Measurements from ENCODE around the gene ETFDH.

The ETFDH gene

DNA sequence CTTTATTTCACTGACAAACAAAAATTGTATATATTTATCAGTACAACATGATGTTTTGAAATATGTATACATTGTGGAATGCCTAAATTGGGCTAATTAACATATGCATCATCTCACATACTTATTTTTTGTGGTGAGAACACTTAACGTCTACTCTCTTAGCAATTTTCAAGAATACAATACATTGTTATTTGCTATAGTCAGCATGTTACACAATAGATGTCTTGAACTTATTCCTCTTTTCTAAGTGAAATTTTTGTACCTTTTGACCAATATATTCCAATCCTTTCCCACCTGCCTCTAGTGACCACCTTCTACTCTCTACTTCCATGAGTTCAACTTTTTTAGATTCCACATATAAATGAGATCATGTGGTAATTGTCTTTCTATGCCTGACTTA lies 35.5 kb upstream of the ETFDH start:
- Histone ChIP-seq H3K23ac (ENCODE audit: low read length) (no peak overlapping the region), H3K4ac (ENCODE audit: low read depth, low read length) (no peak overlapping the region), H2BK120ac (ENCODE audit: insufficient read depth, low read length, poor library complexity) (no peak overlapping the region), H3K14ac (ENCODE audit: low read length) (no peak overlapping the region), H4K8ac (ENCODE audit: low read depth, low read length) (no peak overlapping the region), H3K18ac (ENCODE audit: low read length) (no peak overlapping the region), H3K79me2 (ENCODE audit: control insufficient read depth, insufficient read depth, low read length, poor library complexity) (no peaks in the 10 kb centered on the region), H3K36me3 (ENCODE audit: control insufficient read depth in 1 of 2, insufficient read depth in 2 of 2, low read length in 2 of 2) (no peaks in the 10 kb centered on the region), H3K9ac (ENCODE audit: low read length) (no peak overlapping the region), H4K12ac (ENCODE audit: low read depth, low read length) (no peak overlapping the region), H3K27me3 (ENCODE audit: insufficient read depth, low read length) (no peaks in the 10 kb centered on the region), H3K4me2 (ENCODE audit: low read length) (no peak overlapping the region), H3K27ac (ENCODE audit: low read depth, low read length) (no peak overlapping the region), H3K4me1 (ENCODE audit: control insufficient read depth in 1 of 2, insufficient read depth in 2 of 2, low read length in 2 of 2) (no peaks in the 10 kb centered on the region), H3K79me1 (ENCODE audit: low read length) (no peaks in the 10 kb centered on the region), H3K4me3 (ENCODE audit: low read depth, low read length) (no peak overlapping the region), H4K91ac (ENCODE audit: low read depth, low read length) (no peak overlapping the region), H2BK12ac (ENCODE audit: low read length) (no peak overlapping the region), H2AK5ac (ENCODE audit: low read length) (no peak overlapping the region), H3K9me3 (ENCODE audit: insufficient read depth, low read depth, low read length) (no peaks in the 10 kb centered on the region), H2BK5ac (ENCODE audit: low read depth, low read length, poor library complexity) (no peak overlapping the region), H2AFZ (ENCODE audit: insufficient read depth, low read length, poor library complexity) (no peak overlapping the region)
- no CpG with 5 or more reads among the region's 1 CpG for WGBS (ENCODE audit: extremely low coverage, insufficient coverage, insufficient read length)
- DNase-seq, result no peak

DNA sequence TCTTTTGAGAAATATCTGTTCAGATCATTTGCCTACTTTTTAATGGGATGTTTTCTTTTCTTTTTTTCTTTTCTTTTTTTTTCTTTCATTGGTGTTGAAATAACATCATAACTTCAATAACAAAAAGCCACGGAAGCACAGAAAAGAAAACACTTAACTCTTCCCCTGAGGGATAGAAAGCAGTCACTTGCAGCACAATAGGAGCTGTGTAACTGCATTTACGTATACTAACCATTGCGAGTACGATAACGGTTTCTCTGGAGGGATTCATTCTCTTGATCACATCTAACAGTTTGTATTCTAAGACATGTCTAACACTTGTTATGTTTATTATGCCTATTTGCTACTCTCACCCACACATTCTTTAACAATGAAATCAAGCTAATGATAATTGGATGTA lies 27.7 kb upstream of the ETFDH start:
- Histone ChIP-seq H2AFZ (ENCODE audit: insufficient read depth, low read length, poor library complexity) (no peak overlapping the region), H3K9me3 (ENCODE audit: insufficient read depth, low read depth, low read length) (no peaks in the 10 kb centered on the region), H3K14ac (ENCODE audit: low read length) (no peak overlapping the region), H3K18ac (ENCODE audit: low read length) (no peak overlapping the region), H3K27me3 (ENCODE audit: insufficient read depth, low read length) (no peaks in the 10 kb centered on the region), H4K91ac (ENCODE audit: low read depth, low read length) (no peak overlapping the region), H3K4me2 (ENCODE audit: low read length) (no peak overlapping the region), H3K79me1 (ENCODE audit: low read length) (no peaks in the 10 kb centered on the region), H3K4me3 (ENCODE audit: low read depth, low read length) (no peak overlapping the region), H4K12ac (ENCODE audit: low read depth, low read length) (no peak overlapping the region), H3K4ac (ENCODE audit: low read depth, low read length) (no peak overlapping the region), H2AK5ac (ENCODE audit: low read length) (no peak overlapping the region), H3K27ac (ENCODE audit: low read depth, low read length) (no peak overlapping the region), H2BK120ac (ENCODE audit: insufficient read depth, low read length, poor library complexity) (no peak overlapping the region), H3K9ac (ENCODE audit: low read length) (no peak overlapping the region), H2BK12ac (ENCODE audit: low read length) (no peak overlapping the region), H3K23ac (ENCODE audit: low read length) (no peak overlapping the region), H3K36me3 (ENCODE audit: control insufficient read depth in 1 of 2, insufficient read depth in 2 of 2, low read length in 2 of 2) (no peaks in the 10 kb centered on the region), H2BK5ac (ENCODE audit: low read depth, low read length, poor library complexity) (no peak overlapping the region), H3K4me1 (ENCODE audit: control insufficient read depth in 1 of 2, insufficient read depth in 2 of 2, low read length in 2 of 2) (no peaks in the 10 kb centered on the region), H4K8ac (ENCODE audit: low read depth, low read length) (no peak overlapping the region), H3K79me2 (ENCODE audit: control insufficient read depth, insufficient read depth, low read length, poor library complexity) (no peaks in the 10 kb centered on the region)
- WGBS (ENCODE audit: extremely low coverage, insufficient coverage, insufficient read length), result no CpG with 5 or more reads among the region's 5 CpGs
- DNase-seq, result no peak

GRCh38 chr4:158644760-158645159 lies 27.3 kb upstream of the ETFDH start:
- Histone ChIP-seq H4K91ac (ENCODE audit: low read depth, low read length) (no peak overlapping the region), H3K23ac (ENCODE audit: low read length) (no peak overlapping the region), H3K18ac (ENCODE audit: low read length) (no peak overlapping the region), H2BK12ac (ENCODE audit: low read length) (no peak overlapping the region), H4K8ac (ENCODE audit: low read depth, low read length) (no peak overlapping the region), H2BK120ac (ENCODE audit: insufficient read depth, low read length, poor library complexity) (no peak overlapping the region), H3K9ac (ENCODE audit: low read length) (no peak overlapping the region), H3K4me2 (ENCODE audit: low read length) (no peak overlapping the region), H3K9me3 (ENCODE audit: insufficient read depth, low read depth, low read length) (no peaks in the 10 kb centered on the region), H2BK5ac (ENCODE audit: low read depth, low read length, poor library complexity) (no peak overlapping the region), H2AFZ (ENCODE audit: insufficient read depth, low read length, poor library complexity) (no peak overlapping the region), H3K36me3 (ENCODE audit: control insufficient read depth in 1 of 2, insufficient read depth in 2 of 2, low read length in 2 of 2) (no peaks in the 10 kb centered on the region), H3K4me1 (ENCODE audit: control insufficient read depth in 1 of 2, insufficient read depth in 2 of 2, low read length in 2 of 2) (no peaks in the 10 kb centered on the region), H2AK5ac (ENCODE audit: low read length) (no peak overlapping the region), H3K14ac (ENCODE audit: low read length) (no peak overlapping the region), H3K4me3 (ENCODE audit: low read depth, low read length) (no peak overlapping the region), H3K79me2 (ENCODE audit: control insufficient read depth, insufficient read depth, low read length, poor library complexity) (no peaks in the 10 kb centered on the region), H4K12ac (ENCODE audit: low read depth, low read length) (no peak overlapping the region), H3K27me3 (ENCODE audit: insufficient read depth, low read length) (no peaks in the 10 kb centered on the region), H3K4ac (ENCODE audit: low read depth, low read length) (no peak overlapping the region), H3K27ac (ENCODE audit: low read depth, low read length) (no peak overlapping the region), H3K79me1 (ENCODE audit: low read length) (no peaks in the 10 kb centered on the region)
- WGBS (ENCODE audit: extremely low coverage, insufficient coverage, insufficient read length), result no CpG with 5 or more reads among the region's 3 CpGs
- DNase-seq, result peak in 1 of 2 donors; percentile 34

GRCh38 chr4:158649111-158649680 lies 22.9 kb upstream of the ETFDH start:
- no CpG with 5 or more reads among the region's 4 CpGs for WGBS (ENCODE audit: extremely low coverage, insufficient coverage, insufficient read length)
- Histone ChIP-seq H4K8ac (ENCODE audit: low read depth, low read length) (no peak overlapping the region), H3K23ac (ENCODE audit: low read length) (no peak overlapping the region), H4K91ac (ENCODE audit: low read depth, low read length) (no peak overlapping the region), H3K4me3 (ENCODE audit: low read depth, low read length) (no peak overlapping the region), H3K27ac (ENCODE audit: low read depth, low read length) (no peak overlapping the region), H3K14ac (ENCODE audit: low read length) (no peak overlapping the region), H2BK120ac (ENCODE audit: insufficient read depth, low read length, poor library complexity) (no peak overlapping the region), H3K9me3 (ENCODE audit: insufficient read depth, low read depth, low read length) (no peaks in the 10 kb centered on the region), H3K9ac (ENCODE audit: low read length) (no peak overlapping the region), H2BK12ac (ENCODE audit: low read length) (no peak overlapping the region), H2BK5ac (ENCODE audit: low read depth, low read length, poor library complexity) (no peak overlapping the region), H3K27me3 (ENCODE audit: insufficient read depth, low read length) (no peaks in the 10 kb centered on the region), H2AFZ (ENCODE audit: insufficient read depth, low read length, poor library complexity) (no peak overlapping the region), H4K12ac (ENCODE audit: low read depth, low read length) (no peak overlapping the region), H3K4ac (ENCODE audit: low read depth, low read length) (no peak overlapping the region), H3K36me3 (ENCODE audit: control insufficient read depth in 1 of 2, insufficient read depth in 2 of 2, low read length in 2 of 2) (no peaks in the 10 kb centered on the region), H3K4me1 (ENCODE audit: control insufficient read depth in 1 of 2, insufficient read depth in 2 of 2, low read length in 2 of 2) (no peaks in the 10 kb centered on the region), H3K79me1 (ENCODE audit: low read length) (no peaks in the 10 kb centered on the region), H3K18ac (ENCODE audit: low read length) (no peak overlapping the region), H2AK5ac (ENCODE audit: low read length) (no peak overlapping the region), H3K79me2 (ENCODE audit: control insufficient read depth, insufficient read depth, low read length, poor library complexity) (no peaks in the 10 kb centered on the region), H3K4me2 (ENCODE audit: low read length) (no peak overlapping the region)
- DNase-seq, result peak; percentile 86 to 93

Data from trophoblast cell (in vitro differentiated cells and primary cell).